ENCODE results near the gene OLFM1.

Gene OLFM1

GRCh38 chr9:135095470-135096407 is 8.3 kb downstream of the OLFM1 start:
- H3K9me3 ChIP-seq, result no peaks in the 10 kb centered on the region
- no peak for DNase-seq
- TF ChIP-seq CTCF (IDR thresholded peaks at IDR 0.05), result no peak
- no peaks in the 10 kb centered on the region for H3K4me1 ChIP-seq
- H3K27me3 ChIP-seq, result peaks cover 0 to 6% of the 10 kb centered on the region in 2 donors
- no peak overlapping the region for H3K4me3 ChIP-seq
- peaks cover 0 to 17% (median 0%) of the 10 kb centered on the region in 3 donors for H3K36me3 ChIP-seq
- intact Hi-C loops (cut with DNase I; ENCODE audit: low total_unique reads), result no loop called here
- H3K27ac ChIP-seq, result no peak overlapping the region

DNA sequence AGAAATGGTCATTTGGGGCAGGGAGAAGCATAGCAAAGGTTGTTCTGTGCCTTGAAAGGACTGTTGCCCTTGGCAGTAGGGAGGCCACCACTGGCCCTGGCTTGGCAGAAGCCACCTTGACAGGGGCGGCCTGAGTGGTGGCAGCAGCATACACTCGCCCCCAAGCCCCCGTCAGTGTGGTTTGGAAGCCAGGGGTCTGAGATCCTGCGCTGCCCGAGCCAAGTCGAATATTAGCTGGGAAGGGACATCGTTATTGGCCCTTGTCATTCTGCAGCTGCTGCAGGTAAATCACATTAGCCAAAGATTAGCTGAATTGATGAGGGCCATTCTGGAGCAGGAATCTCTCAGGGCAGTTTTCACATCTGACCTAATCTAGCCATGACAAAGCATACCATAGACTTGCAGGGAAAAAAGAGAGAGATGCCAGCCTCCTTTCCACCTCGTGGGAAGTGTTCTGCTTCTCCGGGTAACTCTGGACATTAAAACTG is 9.0 kb downstream of the OLFM1 start:
- Histone ChIP-seq H3K27ac (no peak overlapping the region), H3K27me3 (peaks cover 0 to 5% of the 10 kb centered on the region in 2 donors), H3K4me3 (no peak overlapping the region), H3K4me1 (no peaks in the 10 kb centered on the region), H3K36me3 (peaks cover 0 to 17% (median 0%) of the 10 kb centered on the region in 3 donors), H3K9me3 (no peaks in the 10 kb centered on the region)
- DNase-seq, result no peak
- TF ChIP-seq CTCF (IDR thresholded peaks at IDR 0.05), result no peak
- intact Hi-C loops (cut with DNase I; ENCODE audit: low total_unique reads), result no loop called here

- Histone ChIP-seq H3K4me3 (no peak overlapping the region), H3K4me1 (peaks cover 0 to 15% (median 14%) of the 10 kb centered on the region in 4 donors), H3K27ac (no peak overlapping the region), H3K27me3 (peaks cover 0 to 4% of the 10 kb centered on the region in 2 donors), H3K9me3 (no peaks in the 10 kb centered on the region), H3K36me3 (peaks cover 0 to 17% (median 0%) of the 10 kb centered on the region in 3 donors)
- intact Hi-C loops (cut with DNase I; ENCODE audit: low total_unique reads), result no loop called here
- no peak for DNase-seq
- TF ChIP-seq CTCF (IDR thresholded peaks at IDR 0.05), result no peak
Observed at GRCh38 chr9:135098400-135099105, 11.1 kb downstream of the OLFM1 start.

DNA sequence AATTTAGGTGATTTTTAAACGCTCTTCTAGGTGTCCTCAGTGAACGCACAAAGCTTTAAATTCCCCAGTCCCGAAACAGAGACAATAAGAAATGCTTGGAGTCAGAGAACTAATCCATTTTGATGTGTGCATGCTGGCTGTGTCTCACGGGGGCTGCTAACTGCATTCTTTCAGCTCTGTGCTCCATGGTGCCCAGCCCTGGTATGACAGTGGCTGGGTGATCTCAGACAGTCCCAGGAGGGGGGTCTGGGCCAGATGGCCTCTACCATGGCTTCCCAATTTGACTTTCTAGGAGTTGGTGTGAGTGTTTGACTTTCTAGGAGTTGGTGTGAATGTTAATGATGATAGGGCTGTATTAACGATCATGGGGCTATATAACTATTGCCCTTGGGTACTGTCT is 12.1 kb downstream of the OLFM1 start:
- DNase-seq, result no peak
- Histone ChIP-seq H3K9me3 (no peaks in the 10 kb centered on the region), H3K4me3 (no peak overlapping the region), H3K27me3 (peaks cover 0 to 6% of the 10 kb centered on the region in 2 donors), H3K4me1 (peaks cover 0 to 24% (median 23%) of the 10 kb centered on the region in 4 donors), H3K36me3 (peaks cover 0 to 17% (median 0%) of the 10 kb centered on the region in 3 donors), H3K27ac (no peak overlapping the region)
- intact Hi-C loops (cut with DNase I; ENCODE audit: low total_unique reads), result no loop called here
- TF ChIP-seq CTCF (IDR thresholded peaks at IDR 0.05), result no peak

DNA sequence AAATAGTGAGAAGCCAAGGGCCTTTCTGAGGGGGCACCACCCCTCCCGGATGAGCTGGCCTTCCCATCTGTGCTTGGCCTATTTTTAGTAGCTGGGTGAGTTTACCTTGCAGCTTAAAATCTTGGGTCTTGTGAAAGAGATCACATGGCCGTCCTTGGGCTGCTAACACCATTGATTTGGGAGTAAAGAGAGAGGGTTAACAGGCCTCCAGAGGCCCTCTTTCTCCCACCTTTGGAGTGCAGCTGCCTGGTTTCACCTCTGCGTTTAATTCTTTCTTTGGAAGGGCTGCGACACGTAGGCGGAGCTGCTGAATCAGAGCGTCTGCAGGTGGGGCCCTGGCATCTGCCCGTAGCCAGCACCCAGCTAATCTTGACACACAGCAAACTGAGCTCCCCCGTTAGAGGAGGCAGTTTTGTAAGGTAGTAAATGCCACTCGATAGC is 12.8 kb downstream of the OLFM1 start:
- intact Hi-C loops (cut with DNase I; ENCODE audit: low total_unique reads), result no loop called here
- H3K4me3 ChIP-seq, result no peak overlapping the region
- H3K9me3 ChIP-seq, result no peaks in the 10 kb centered on the region
- no peak overlapping the region for H3K27ac ChIP-seq
- TF ChIP-seq CTCF (IDR thresholded peaks at IDR 0.05), result no peak
- H3K4me1 ChIP-seq, result peaks cover 0 to 25% (median 23%) of the 10 kb centered on the region in 4 donors
- H3K36me3 ChIP-seq, result peaks cover 0 to 17% (median 0%) of the 10 kb centered on the region in 3 donors
- H3K27me3 ChIP-seq, result peaks cover 0 to 12% of the 10 kb centered on the region in 2 donors
- DNase-seq, result no peak

Measured in tibial artery (tissue), 4 donors.